ENCODE measurements around the gene HNRNPA2B1. TPM values are rescaled to one million over a fixed set of nuclear protein-coding genes. Genes with fewer than 3 reads are reported as not detected.
A peak's percentile ranks its signal among the peaks of the same experiment; 100 is the strongest.

The HNRNPA2B1 gene
- total RNA-seq, 1 experiment from 2014 or later: 1,137 TPM

GRCh38 chr7:26182706-26183105 lies 17.8 kb downstream of the HNRNPA2B1 start:
- Mint-ChIP-seq H3K36me3 (ENCODE audit: insufficient read depth in 1 of 3, low read depth in 3 of 3) (peaks cover 18 to 54% (median 37%) of the 10 kb centered on the region in 3 experiments; a peak in 6 of 7 replicates), H3K4me1 (peaks cover 12 to 17% of the 10 kb centered on the region in 2 experiments; a peak in 3 of 4 replicates), H3K27ac (0 out of 7 replicates have a peak overlapping the region, but pooled peaks of 1 of the 3 experiments have one; percentile 35), H3K9me3 (no peaks in the 10 kb centered on the region; a peak in 1 of 5 replicates), H3K27me3 (ENCODE audit: low read depth) (no peaks in the 10 kb centered on the region; the same call in 1 of the 2 replicates), H3K4me3 (no peak overlapping the region)
- Histone ChIP-seq H3K14ac (ENCODE audit: insufficient read depth, low read length) (no peak overlapping the region), H3K9me3 (ENCODE audit: control insufficient read depth, low read depth, low read length) (no peaks in the 10 kb centered on the region), H4K8ac (replicated peaks; ENCODE audit: insufficient read length, low read depth, low read length) (no peak overlapping the region), H3K18ac (ENCODE audit: insufficient read length, low read depth, low read length) (no peak overlapping the region), H3K4me1 (ENCODE audit: insufficient read depth, low read length) (no peaks in the 10 kb centered on the region; the same call in 1 of the 2 replicates), H3K9ac (ENCODE audit: extremely low read depth, insufficient read length, low read length) (no peak overlapping the region), H3T11ph (ENCODE audit: low read length) (no peak overlapping the region), H4K20me1 (ENCODE audit: control insufficient read depth, insufficient read depth, insufficient read length) (no peaks in the 10 kb centered on the region), H4K5ac (ENCODE audit: insufficient read length, low read depth, low read length) (no peak overlapping the region), H3K27me3 (ENCODE audit: insufficient read depth, low read length) (no peaks in the 10 kb centered on the region), H2BK15ac (ENCODE audit: low read depth, low read length) (no peak overlapping the region), H2AK5ac (ENCODE audit: insufficient read length, low read length) (no peak overlapping the region), H3K4ac (ENCODE audit: low read depth, low read length) (no peak overlapping the region), H2BK5ac (ENCODE audit: insufficient read length, low read length) (no peak overlapping the region), H3K23me2 (ENCODE audit: insufficient read length, low read depth, low read length, poor library complexity, severe bottlenecking) (no peaks in the 10 kb centered on the region), H2BK20ac (ENCODE audit: low read depth, low read length, poor library complexity, severe bottlenecking) (no peak overlapping the region), H4K91ac (ENCODE audit: insufficient read length, low read depth, low read length) (no peak overlapping the region), H2AFZ (ENCODE audit: low read length) (no peak overlapping the region), H3K79me1 (ENCODE audit: insufficient read depth, low read depth, low read length, poor library complexity, severe bottlenecking) (no peaks in the 10 kb centered on the region), H3K23ac (ENCODE audit: insufficient read length, low read depth, low read length) (no peak overlapping the region), H3K56ac (ENCODE audit: insufficient read length, low read depth, low read length) (no peak overlapping the region), H3K79me2 (ENCODE audit: insufficient read depth, low read length) (no peaks in the 10 kb centered on the region; the same call in 1 of the 2 replicates), H2BK120ac (ENCODE audit: low read depth, low read length, poor library complexity, severe bottlenecking) (no peak overlapping the region), H3K4me2 (ENCODE audit: insufficient read depth, insufficient read length, low read length) (no peak overlapping the region), H2BK12ac (ENCODE audit: insufficient read length, low read depth, low read length) (no peak overlapping the region), H3K27ac (ENCODE audit: insufficient read length, low read depth, low read length) (no peak overlapping the region)
- no peak for DNase-seq
- TF ChIP-seq CTCF (conservative IDR thresholded peaks at IDR 0.05): no peak
- WGBS (ENCODE audit: extremely low coverage, insufficient read length, low lambda C conversion rate): no CpG with 5 or more reads among the region's 8 CpGs
